Measurements from ENCODE around the gene DDR2.

GRCh38 chr1:162708286-162708685 lies 76.0 kb downstream of the DDR2 start:
- TF ChIP-seq FOXK2 (IDR thresholded peaks at IDR 0.05): no peak
- no peak for TF ChIP-seq L3MBTL2 (conservative IDR thresholded peaks at IDR 0.05)
- no peak for TF ChIP-seq BHLHE40 (IDR thresholded peaks at IDR 0.05; ENCODE audit: borderline replicate concordance)
- TF ChIP-seq FOXM1 (IDR thresholded peaks at IDR 0.05; ENCODE audit: borderline replicate concordance): no peak
- TF ChIP-seq SUZ12 (IDR thresholded peaks at IDR 0.05): no peak
- no peak for TF ChIP-seq LEF1 (IDR thresholded peaks at IDR 0.05; ENCODE audit: borderline replicate concordance)
- no peak for TF ChIP-seq NFRKB (IDR thresholded peaks at IDR 0.05)
- TF ChIP-seq HDGF (IDR thresholded peaks at IDR 0.05; ENCODE audit: borderline replicate concordance): no peak

Data from HEK293T (cell line).